ENCODE measurements around the gene CNTNAP2.
A peak's percentile ranks its signal among the peaks of the same experiment; 100 is the strongest.

Gene CNTNAP2

GRCh38 chr7:146116521-146117222 is at the start of gene CNTNAP2:
TSS of gene CNTNAP2 (plus strand) at chr7:146116801. CDS start at chr7:146116877, 76 bp downstream.
- peak; percentile 9 for DNase-seq

- no peak for DNase-seq
These were observed 48.7 kb upstream of the CNTNAP2 start for GRCh38 chr7:146067880-146068279.

GRCh38 chr7:146074195-146074765 is 42.3 kb upstream of the CNTNAP2 start:
- no peak for DNase-seq

GRCh38 chr7:146076344-146076743 is 40.3 kb upstream of the CNTNAP2 start:
- DNase-seq: no peak

- no peak for DNase-seq
These were observed 32.5 kb upstream of the CNTNAP2 start for GRCh38 chr7:146084086-146084485.

GRCh38 chr7:146090023-146090645 is 26.5 kb upstream of the CNTNAP2 start:
- no peak for DNase-seq

GRCh38 chr7:146094356-146094755 is 22.2 kb upstream of the CNTNAP2 start:
- DNase-seq: no peak

GRCh38 chr7:146096994-146097393 is 19.6 kb upstream of the CNTNAP2 start:
- DNase-seq: no peak

GRCh38 chr7:146106319-146106718 is 10.3 kb upstream of the CNTNAP2 start:
- DNase-seq: no peak

- no peak for DNase-seq
These were observed 3.8 kb upstream of the CNTNAP2 start for GRCh38 chr7:146112755-146113154.

- no peak for DNase-seq
These were observed 1.1 kb upstream of the CNTNAP2 start for GRCh38 chr7:146115548-146115850.

GRCh38 chr7:146115851-146116520 is 615 bp upstream of the CNTNAP2 start:
- peak; percentile 20 for DNase-seq

GRCh38 chr7:146117576-146117975 is 975 bp downstream of the CNTNAP2 start:
- no peak for DNase-seq

- DNase-seq: no peak
These were observed 2.4 kb downstream of the CNTNAP2 start for GRCh38 chr7:146119002-146119401.

GRCh38 chr7:146123715-146124114 is 7.1 kb downstream of the CNTNAP2 start:
- DNase-seq: no peak

GRCh38 chr7:146126767-146127509 is 10.3 kb downstream of the CNTNAP2 start:
- DNase-seq: no peak

GRCh38 chr7:146129296-146129695 is 12.7 kb downstream of the CNTNAP2 start:
- DNase-seq: no peak

- DNase-seq: no peak
These were observed 13.4 kb downstream of the CNTNAP2 start for GRCh38 chr7:146129997-146130396.

GRCh38 chr7:146131701-146132100 is 15.1 kb downstream of the CNTNAP2 start:
- no peak for DNase-seq

- no peak for DNase-seq
These were observed 19.8 kb downstream of the CNTNAP2 start for GRCh38 chr7:146136357-146136875.

GRCh38 chr7:146138926-146139325 is 22.3 kb downstream of the CNTNAP2 start:
- no peak for DNase-seq

- no peak for DNase-seq
These were observed 30.4 kb downstream of the CNTNAP2 start for GRCh38 chr7:146146831-146147486.

All from activated naive CD4-positive, alpha-beta T cell treated with anti-CD3 and anti-CD28 coated beads, Interleukin-2, amount 50 U/mL, for 16 hours (primary cell).